C4-2B (cell line): ENCODE measurements around the gene GPER1.

Source experiments
- ZFX ChIP-seq: fragments of 450-650 bp; IDR thresholded peaks from 2 replicates; pipeline ENCODE4 v1.6.1; 2017
- TF ChIP-seq, protein P1 (sequence below): fragments of 450-650 bp; conservative IDR thresholded peaks from 2 replicates; pipeline ENCODE4 v1.5.1; 2017; ENCODE audit warnings: mild to moderate bottlenecking

GRCh38 chr7:1081336-1081735, 6.6 kb upstream of the GPER1 start:
- TF ChIP-seq, protein P1, sequence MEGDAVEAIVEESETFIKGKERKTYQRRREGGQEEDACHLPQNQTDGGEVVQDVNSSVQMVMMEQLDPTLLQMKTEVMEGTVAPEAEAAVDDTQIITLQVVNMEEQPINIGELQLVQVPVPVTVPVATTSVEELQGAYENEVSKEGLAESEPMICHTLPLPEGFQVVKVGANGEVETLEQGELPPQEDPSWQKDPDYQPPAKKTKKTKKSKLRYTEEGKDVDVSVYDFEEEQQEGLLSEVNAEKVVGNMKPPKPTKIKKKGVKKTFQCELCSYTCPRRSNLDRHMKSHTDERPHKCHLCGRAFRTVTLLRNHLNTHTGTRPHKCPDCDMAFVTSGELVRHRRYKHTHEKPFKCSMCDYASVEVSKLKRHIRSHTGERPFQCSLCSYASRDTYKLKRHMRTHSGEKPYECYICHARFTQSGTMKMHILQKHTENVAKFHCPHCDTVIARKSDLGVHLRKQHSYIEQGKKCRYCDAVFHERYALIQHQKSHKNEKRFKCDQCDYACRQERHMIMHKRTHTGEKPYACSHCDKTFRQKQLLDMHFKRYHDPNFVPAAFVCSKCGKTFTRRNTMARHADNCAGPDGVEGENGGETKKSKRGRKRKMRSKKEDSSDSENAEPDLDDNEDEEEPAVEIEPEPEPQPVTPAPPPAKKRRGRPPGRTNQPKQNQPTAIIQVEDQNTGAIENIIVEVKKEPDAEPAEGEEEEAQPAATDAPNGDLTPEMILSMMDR, result no peak
- TF ChIP-seq ZFX, result no peak
